ENCODE measurements around the gene PLEKHS1. TPM values are rescaled to one million over a fixed set of nuclear protein-coding genes. Genes with fewer than 3 reads are reported as not detected.

Gene PLEKHS1
- total RNA-seq = not detected

- H3K27me3 Mint-ChIP-seq = peaks cover 25% of the 10 kb centered on the region
- no peak within 1 kb of the TSS for H3K4me3 Mint-ChIP-seq
- H3K9me3 Mint-ChIP-seq = peaks cover 2% of the 10 kb centered on the region
- H3K4me1 Mint-ChIP-seq = no peaks in the 10 kb centered on the region
- H3K36me3 Mint-ChIP-seq = no peaks in the 10 kb centered on the region
- no peak for ATAC-seq (ENCODE audit: low read depth)
- POLR2A ChIA-PET = no interaction called here
- DNase-seq = no peak
- no peak within 1 kb of the TSS for H3K27ac Mint-ChIP-seq
These were observed at the start of gene PLEKHS1 for GRCh38 chr10:113751181-113751732. TSS of gene PLEKHS1 (plus strand) at chr10:113751682. CDS start at chr10:113755278, 3,596 bp downstream.

GRCh38 chr10:113704637-113705343, 46.7 kb upstream of the PLEKHS1 start:
- no peak for DNase-seq

GRCh38 chr10:113705344-113705652, 46.2 kb upstream of the PLEKHS1 start:
- no peak for DNase-seq
- POLR2A ChIA-PET = no interaction called here
- H3K4me3 Mint-ChIP-seq = no peak overlapping the region
- peaks cover 25% of the 10 kb centered on the region for H3K4me1 Mint-ChIP-seq
- H3K9me3 Mint-ChIP-seq = no peaks in the 10 kb centered on the region
- peaks cover 15% of the 10 kb centered on the region for H3K36me3 Mint-ChIP-seq
- H3K27ac Mint-ChIP-seq = no peak overlapping the region
- H3K27me3 Mint-ChIP-seq = no peaks in the 10 kb centered on the region
- ATAC-seq (ENCODE audit: low read depth) = no peak

More at GRCh38 chr10:113704637-113705343, 46.7 kb upstream of the PLEKHS1 start:
- H3K4me1 Mint-ChIP-seq = peaks cover 23% of the 10 kb centered on the region
- POLR2A ChIA-PET = no interaction called here
- ATAC-seq (ENCODE audit: low read depth) = no peak
- H3K4me3 Mint-ChIP-seq = no peak overlapping the region
- peaks cover 13% of the 10 kb centered on the region for H3K36me3 Mint-ChIP-seq
- no peaks in the 10 kb centered on the region for H3K27me3 Mint-ChIP-seq
- H3K27ac Mint-ChIP-seq = no peak overlapping the region
- H3K9me3 Mint-ChIP-seq = no peaks in the 10 kb centered on the region

GRCh38 chr10:113706623-113707022, 44.9 kb upstream of the PLEKHS1 start:
- Mint-ChIP-seq H3K27me3 (no peaks in the 10 kb centered on the region), H3K4me3 (no peak overlapping the region), H3K27ac (no peak overlapping the region), H3K9me3 (no peaks in the 10 kb centered on the region), H3K4me1 (peaks cover 25% of the 10 kb centered on the region), H3K36me3 (peaks cover 13% of the 10 kb centered on the region)
- ATAC-seq (ENCODE audit: low read depth) = no peak
- no peak for DNase-seq
- POLR2A ChIA-PET = no interaction called here

GRCh38 chr10:113708640-113709039, 42.8 kb upstream of the PLEKHS1 start:
- POLR2A ChIA-PET = no interaction called here
- H3K36me3 Mint-ChIP-seq = peaks cover 21% of the 10 kb centered on the region
- no peaks in the 10 kb centered on the region for H3K9me3 Mint-ChIP-seq
- no peak overlapping the region for H3K4me3 Mint-ChIP-seq
- no peak for ATAC-seq (ENCODE audit: low read depth)
- H3K27me3 Mint-ChIP-seq = no peaks in the 10 kb centered on the region
- H3K27ac Mint-ChIP-seq = peak overlapping the region; percentile 34
- peaks cover 25% of the 10 kb centered on the region for H3K4me1 Mint-ChIP-seq
- no peak for DNase-seq

GRCh38 chr10:113709221-113709838, 42.2 kb upstream of the PLEKHS1 start:
- Mint-ChIP-seq H3K27me3 (no peaks in the 10 kb centered on the region), H3K36me3 (peaks cover 28% of the 10 kb centered on the region), H3K9me3 (no peaks in the 10 kb centered on the region), H3K4me1 (peaks cover 25% of the 10 kb centered on the region), H3K4me3 (no peak overlapping the region), H3K27ac (no peak overlapping the region)
- DNase-seq (no peak), ATAC-seq (ENCODE audit: low read depth) (no peak)
- POLR2A ChIA-PET = no interaction called here

- H3K9me3 Mint-ChIP-seq = peaks cover 2% of the 10 kb centered on the region
- ATAC-seq (ENCODE audit: low read depth) (no peak), DNase-seq (no peak)
- no peak overlapping the region for H3K27ac Mint-ChIP-seq
- peaks cover 42% of the 10 kb centered on the region for H3K36me3 Mint-ChIP-seq
- no peaks in the 10 kb centered on the region for H3K27me3 Mint-ChIP-seq
- H3K4me1 Mint-ChIP-seq = peaks cover 27% of the 10 kb centered on the region
- POLR2A ChIA-PET = no interaction called here
- no peak overlapping the region for H3K4me3 Mint-ChIP-seq
These were observed 40.3 kb upstream of the PLEKHS1 start for GRCh38 chr10:113711142-113711541.

- Mint-ChIP-seq H3K4me3 (no peak overlapping the region), H3K27ac (no peak overlapping the region), H3K9me3 (peaks cover 2% of the 10 kb centered on the region), H3K4me1 (peaks cover 22% of the 10 kb centered on the region), H3K27me3 (no peaks in the 10 kb centered on the region), H3K36me3 (peaks cover 46% of the 10 kb centered on the region)
- POLR2A ChIA-PET = no interaction called here
- no peak for ATAC-seq (ENCODE audit: low read depth)
- DNase-seq = no peak
These were observed 39.5 kb upstream of the PLEKHS1 start for GRCh38 chr10:113712024-113712423.

GRCh38 chr10:113712755-113713639, 38.5 kb upstream of the PLEKHS1 start:
- no peak overlapping the region for H3K27ac Mint-ChIP-seq
- H3K9me3 Mint-ChIP-seq = peaks cover 2% of the 10 kb centered on the region
- H3K36me3 Mint-ChIP-seq = peaks cover 48% of the 10 kb centered on the region
- POLR2A ChIA-PET = no interaction called here
- DNase-seq (no peak), ATAC-seq (ENCODE audit: low read depth) (no peak)
- peaks cover 17% of the 10 kb centered on the region for H3K4me1 Mint-ChIP-seq
- no peak overlapping the region for H3K4me3 Mint-ChIP-seq
- no peaks in the 10 kb centered on the region for H3K27me3 Mint-ChIP-seq

GRCh38 chr10:113713640-113713982, 37.9 kb upstream of the PLEKHS1 start:
- H3K36me3 Mint-ChIP-seq = peaks cover 51% of the 10 kb centered on the region
- H3K27ac Mint-ChIP-seq = no peak overlapping the region
- DNase-seq = no peak
- H3K9me3 Mint-ChIP-seq = peaks cover 2% of the 10 kb centered on the region
- H3K27me3 Mint-ChIP-seq = no peaks in the 10 kb centered on the region
- no peak overlapping the region for H3K4me3 Mint-ChIP-seq
- POLR2A ChIA-PET = no interaction called here
- peaks cover 15% of the 10 kb centered on the region for H3K4me1 Mint-ChIP-seq
- ATAC-seq (ENCODE audit: low read depth) = no peak

- DNase-seq (no peak), ATAC-seq (ENCODE audit: low read depth) (no peak)
- H3K4me3 Mint-ChIP-seq = no peak overlapping the region
- no peaks in the 10 kb centered on the region for H3K27me3 Mint-ChIP-seq
- H3K27ac Mint-ChIP-seq = no peak overlapping the region
- POLR2A ChIA-PET = interaction anchor here (0.6 kb wide), 2 partner anchors 452 to 550 kb away, joined by 3 to 5 read pairs; no protein-coding TSS in a partner anchor
- peaks cover 3% of the 10 kb centered on the region for H3K4me1 Mint-ChIP-seq
- H3K9me3 Mint-ChIP-seq = peaks cover 2% of the 10 kb centered on the region
- peaks cover 48% of the 10 kb centered on the region for H3K36me3 Mint-ChIP-seq
These were observed 35.2 kb upstream of the PLEKHS1 start for GRCh38 chr10:113716109-113716910.

- ATAC-seq (ENCODE audit: low read depth) = no peak
- peaks cover 2% of the 10 kb centered on the region for H3K9me3 Mint-ChIP-seq
- peaks cover 44% of the 10 kb centered on the region for H3K36me3 Mint-ChIP-seq
- no peak for DNase-seq
- no peaks in the 10 kb centered on the region for H3K27me3 Mint-ChIP-seq
- peaks cover 3% of the 10 kb centered on the region for H3K4me1 Mint-ChIP-seq
- no peak overlapping the region for H3K4me3 Mint-ChIP-seq
- POLR2A ChIA-PET = no interaction called here
- no peak overlapping the region for H3K27ac Mint-ChIP-seq
These were observed 32.3 kb upstream of the PLEKHS1 start for GRCh38 chr10:113718969-113719822.
